WTC11 (cell line): ENCODE measurements around the gene FRK. TPM values are rescaled to one million over a fixed set of nuclear protein-coding genes. Genes with fewer than 3 reads are reported as not detected.

Experiments
- ATAC-seq: fragments of 200-7000 bp; cut with Tn5 transposase; 2 replicates; pipeline ENCODE4 v1.10.0; 2021; ENCODE audit warnings: mild to moderate bottlenecking, moderate library complexity
- Bru-seq: library from RNA; stranded (reverse); fragments of 400-500 nt; gene quantifications from one replicate; lab custom pipeline; 2021; lab: Mats Ljungman, UMichigan
- CTCF ChIA-PET: fragments of 300-600 bp; sonication (Branson Sonifier 250); formaldehyde crosslinking; loops from one replicate; lab custom pipeline; 2021; ENCODE audit warnings: antibody characterized with exemption; lab: Charles Lee
- POLR2A ChIA-PET: fragments of 350-600 bp; sonication (Branson Sonifier 250); formaldehyde crosslinking; loops from one replicate; lab custom pipeline; 2021; ENCODE audit warnings: antibody characterized with exemption; lab: Charles Lee
- DNase-seq: peaks from one replicate; pipeline ENCODE4 v3.0.0; 2021; ENCODE audit warnings: low spot score
- H3K27ac Mint-ChIP-seq: 2 replicates; pipeline ENCODE4 v1.8.0; 2021; ENCODE audit warnings: mixed read lengths
- H3K27me3 Mint-ChIP-seq: 2 replicates; pipeline ENCODE4 v1.8.0; 2021; ENCODE audit warnings: low read depth, mild to moderate bottlenecking, moderate library complexity, mixed read lengths
- H3K36me3 Mint-ChIP-seq: 2 replicates; pipeline ENCODE4 v1.8.0; 2021; ENCODE audit warnings: mixed read lengths
- H3K4me1 Mint-ChIP-seq: 2 replicates; pipeline ENCODE4 v1.8.0; 2022; ENCODE audit warnings: mixed read lengths
- H3K4me3 Mint-ChIP-seq: 2 replicates; pipeline ENCODE4 v1.8.0; 2021; ENCODE audit warnings: mild to moderate bottlenecking, moderate library complexity, mixed read lengths
- H3K9me3 Mint-ChIP-seq: 2 replicates; pipeline ENCODE4 v1.8.0; 2021; ENCODE audit warnings: mixed read lengths
- CREB1 ChIP-seq: sonication (generic); formaldehyde crosslinking; IDR thresholded peaks from 2 replicates; pipeline ENCODE4 v1.8.0; 2023; ENCODE audit warnings: mild to moderate bottlenecking, missing genetic modification reagents
- CREM ChIP-seq: sonication (generic); formaldehyde crosslinking; IDR thresholded peaks from 2 replicates; pipeline ENCODE4 v1.8.1; 2022; ENCODE audit warnings: mild to moderate bottlenecking, missing genetic modification reagents, moderate library complexity
- ETV6 ChIP-seq: sonication (generic); formaldehyde crosslinking; IDR thresholded peaks from 2 replicates; pipeline ENCODE4 v1.8.1; 2022; ENCODE audit warnings: mild to moderate bottlenecking, missing genetic modification reagents
- GABPB1 ChIP-seq: sonication (generic); formaldehyde crosslinking; IDR thresholded peaks from 2 replicates; pipeline ENCODE4 v1.8.1; 2023; ENCODE audit warnings: mild to moderate bottlenecking, missing genetic modification reagents
- GRHL2 ChIP-seq: fragments of 250-450 bp; sonication (Bioruptor Pico); IDR thresholded peaks from 2 replicates; pipeline ENCODE4 v1.8.0; 2022; ENCODE audit warnings: mild to moderate bottlenecking, moderate library complexity; ENCODE audit not compliant: insufficient replicate concordance, severe bottlenecking
- HMGA2 ChIP-seq: fragments of 250-450 bp; sonication (Bioruptor Pico); IDR thresholded peaks from 2 replicates; pipeline ENCODE4 v1.4.0; 2021; ENCODE audit warnings: mild to moderate bottlenecking, moderate library complexity
- IRF2 ChIP-seq: sonication (generic); formaldehyde crosslinking; IDR thresholded peaks from 2 replicates; pipeline ENCODE4 v1.8.0; 2022; ENCODE audit warnings: low read depth, missing genetic modification reagents, borderline replicate concordance
- MYBL2 ChIP-seq: sonication (generic); formaldehyde crosslinking; IDR thresholded peaks from 2 replicates; pipeline ENCODE4 v1.8.1; 2023; ENCODE audit warnings: mild to moderate bottlenecking, moderate library complexity, missing genetic modification reagents
- NFE2L1 ChIP-seq: sonication (generic); formaldehyde crosslinking; IDR thresholded peaks from 2 replicates; pipeline ENCODE4 v1.8.1; 2023; ENCODE audit warnings: missing genetic modification reagents
- OVOL2 ChIP-seq: fragments of 250-450 bp; sonication (Bioruptor Pico); IDR thresholded peaks from 2 replicates; pipeline ENCODE4 v1.9.0; 2021; ENCODE audit warnings: mild to moderate bottlenecking, borderline replicate concordance
- SOX15 ChIP-seq: fragments of 250-450 bp; sonication (Bioruptor Pico); IDR thresholded peaks from 2 replicates; pipeline ENCODE4 v1.9.0; 2021; ENCODE audit warnings: mild to moderate bottlenecking
- TEAD1 ChIP-seq: sonication (generic); formaldehyde crosslinking; IDR thresholded peaks from 2 replicates; pipeline ENCODE4 v1.8.0; 2022; ENCODE audit warnings: mild to moderate bottlenecking, missing genetic modification reagents
- TP53 ChIP-seq: sonication (generic); formaldehyde crosslinking; IDR thresholded peaks from 2 replicates; pipeline ENCODE4 v1.8.1; 2023; ENCODE audit warnings: mild to moderate bottlenecking, missing genetic modification reagents
- ZNF219 ChIP-seq: sonication (generic); formaldehyde crosslinking; IDR thresholded peaks from 2 replicates; pipeline ENCODE4 v1.8.0; 2023; ENCODE audit warnings: missing genetic modification reagents, mild to moderate bottlenecking, borderline replicate concordance
- ZNF423 ChIP-seq: fragments of 250-450 bp; sonication (Bioruptor Pico); IDR thresholded peaks from 2 replicates; pipeline ENCODE4 v2.1.2; 2022; ENCODE audit warnings: mild to moderate bottlenecking, moderate library complexity
- long read RNA-seq, 3 experiments: library from RNA in 1 of 3; library from capped mRNA in 1 of 3; library from polyadenylated mRNA in 1 of 3; unstranded in 2 of 3; stranded (forward) in 1 of 3; transcript quantifications; one replicate each; pipeline ENCODE4 v2.0.0, GENCODE V29; 2021
- total RNA-seq: library from RNA; stranded (reverse); gene quantifications from 3 replicates; pipeline ENCODE4 v1.2.3, GENCODE V29; 2021
- TF ChIP-seq, protein P1 (sequence below): sonication (generic); formaldehyde crosslinking; IDR thresholded peaks from 2 replicates; pipeline ENCODE4 v1.8.1; 2022; ENCODE audit warnings: mild to moderate bottlenecking, moderate library complexity, missing genetic modification reagents
- TF ChIP-seq, protein P2 (sequence below): fragments of 250-450 bp; sonication (Bioruptor Pico); IDR thresholded peaks from 2 replicates; pipeline ENCODE4 v2.1.2; 2022; ENCODE audit warnings: mild to moderate bottlenecking, moderate library complexity
- TF ChIP-seq, protein P3 (sequence below): sonication (generic); formaldehyde crosslinking; IDR thresholded peaks from 2 replicates; pipeline ENCODE4 v1.8.1; 2022; ENCODE audit warnings: missing genetic modification reagents, borderline replicate concordance

The FRK gene, protein sequence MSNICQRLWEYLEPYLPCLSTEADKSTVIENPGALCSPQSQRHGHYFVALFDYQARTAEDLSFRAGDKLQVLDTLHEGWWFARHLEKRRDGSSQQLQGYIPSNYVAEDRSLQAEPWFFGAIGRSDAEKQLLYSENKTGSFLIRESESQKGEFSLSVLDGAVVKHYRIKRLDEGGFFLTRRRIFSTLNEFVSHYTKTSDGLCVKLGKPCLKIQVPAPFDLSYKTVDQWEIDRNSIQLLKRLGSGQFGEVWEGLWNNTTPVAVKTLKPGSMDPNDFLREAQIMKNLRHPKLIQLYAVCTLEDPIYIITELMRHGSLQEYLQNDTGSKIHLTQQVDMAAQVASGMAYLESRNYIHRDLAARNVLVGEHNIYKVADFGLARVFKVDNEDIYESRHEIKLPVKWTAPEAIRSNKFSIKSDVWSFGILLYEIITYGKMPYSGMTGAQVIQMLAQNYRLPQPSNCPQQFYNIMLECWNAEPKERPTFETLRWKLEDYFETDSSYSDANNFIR
- total RNA-seq (0.13 to 0.18 TPM (median 0.16 TPM) in 3 replicates), Bru-seq, nascent RNA (percentile 26 among the genes with signal in this experiment)
- long read RNA-seq, experiment 1, partial matches to known transcripts, result 0 of 2 reads
- long read RNA-seq, experiment 1, other reads (novel, unspliced or antisense), result 2 of 2 reads
- long read RNA-seq, experiment 2, result 0 reads
- long read RNA-seq, experiment 3, result 0 reads

DNA sequence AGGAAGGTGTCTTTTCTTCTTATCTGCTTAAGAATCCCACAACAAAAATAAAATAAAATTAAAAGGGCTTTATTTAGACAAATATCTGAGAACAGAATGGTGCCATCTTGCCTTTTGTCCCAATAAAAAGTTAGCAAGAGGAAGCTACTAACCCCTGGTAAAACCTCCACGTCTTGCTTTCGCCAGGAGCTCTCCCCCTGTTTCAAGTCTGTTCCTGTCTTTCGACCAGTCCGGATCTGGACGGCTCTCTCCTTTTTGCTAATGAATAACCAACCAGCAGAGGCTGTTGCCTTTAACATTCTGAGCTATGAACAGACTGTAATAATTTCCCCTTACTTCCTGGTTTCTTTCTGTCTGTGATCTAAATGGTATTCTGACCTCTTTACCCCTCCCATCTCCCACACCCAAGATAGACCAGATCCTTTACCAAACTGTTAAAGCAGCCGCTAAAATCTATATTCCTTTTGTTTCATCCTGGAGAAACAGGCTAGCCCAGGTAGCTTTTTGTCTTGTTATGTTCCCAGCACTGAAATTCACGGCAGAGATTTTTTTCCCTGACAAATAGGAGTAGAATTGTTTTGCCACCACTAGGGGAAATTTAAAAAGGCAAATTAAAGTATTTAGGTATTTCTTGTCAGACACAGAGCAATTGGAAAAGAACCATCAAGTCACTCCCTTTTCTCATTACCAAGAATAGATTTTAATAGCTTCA, at the start of gene FRK:
Gene FRK (minus strand): TSS at position 320 of the 712 bp plus-strand sequence. CDS start 580 bp downstream, outside the sequence.
- no peak within 1 kb of the TSS for H3K4me3 Mint-ChIP-seq
- POLR2A ChIA-PET, result interaction anchor here (1.2 kb wide), 1 partner anchor 192 kb away, joined by 4 read pairs; no protein-coding TSS in a partner anchor
- no peak for ATAC-seq
- TF ChIP-seq GABPB1 (CRISPR knock-in tag), result no peak
- TF ChIP-seq, protein P1, sequence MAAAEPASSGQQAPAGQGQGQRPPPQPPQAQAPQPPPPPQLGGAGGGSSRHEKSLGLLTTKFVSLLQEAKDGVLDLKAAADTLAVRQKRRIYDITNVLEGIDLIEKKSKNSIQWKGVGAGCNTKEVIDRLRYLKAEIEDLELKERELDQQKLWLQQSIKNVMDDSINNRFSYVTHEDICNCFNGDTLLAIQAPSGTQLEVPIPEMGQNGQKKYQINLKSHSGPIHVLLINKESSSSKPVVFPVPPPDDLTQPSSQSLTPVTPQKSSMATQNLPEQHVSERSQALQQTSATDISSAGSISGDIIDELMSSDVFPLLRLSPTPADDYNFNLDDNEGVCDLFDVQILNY, result no peak
- no peak for TF ChIP-seq NFE2L1 (CRISPR knock-in tag)
- TF ChIP-seq ETV6 (CRISPR knock-in tag), result no peak
- TF ChIP-seq ZNF423 (CRISPR knock-in tag), result no peak
- no peak for TF ChIP-seq IRF2 (CRISPR knock-in tag)
- no peak for TF ChIP-seq ZNF219 (CRISPR knock-in tag)
- H3K4me1 Mint-ChIP-seq, result peaks cover 19% of the 10 kb centered on the region
- H3K27me3 Mint-ChIP-seq, result no peaks in the 10 kb centered on the region; the same call in 1 of the 2 replicates
- no peak for DNase-seq
- H3K27ac Mint-ChIP-seq, result no peak within 1 kb of the TSS
- no peaks in the 10 kb centered on the region for H3K36me3 Mint-ChIP-seq
- H3K9me3 Mint-ChIP-seq, result no peaks in the 10 kb centered on the region
- CTCF ChIA-PET, result interaction anchor here (0.6 to 1.2 kb wide), 6 partner anchors 9 to 157 kb away, joined by 3 to 6 read pairs (median 4); no protein-coding TSS in a partner anchor

DNA sequence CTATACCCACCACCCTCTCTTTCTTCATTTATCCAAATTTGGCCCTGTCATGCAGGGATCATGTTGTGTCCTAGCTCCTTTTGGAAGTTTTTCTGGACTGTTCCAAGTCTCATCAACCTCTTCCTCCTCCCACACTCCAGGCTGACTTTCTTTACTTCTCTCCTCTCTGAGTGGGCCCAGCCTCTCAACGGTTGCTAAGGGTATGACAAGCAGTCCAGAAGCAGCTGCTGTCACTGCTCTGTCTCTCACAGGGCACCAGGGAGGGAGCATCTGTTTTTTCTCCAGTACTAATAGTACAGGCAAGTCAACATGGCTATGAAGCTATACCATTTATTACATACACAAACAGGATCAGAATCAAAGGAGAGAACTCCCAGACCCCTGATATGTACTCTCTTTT, 48.1 kb upstream of the FRK start:
- H3K4me1 Mint-ChIP-seq, result peaks cover 53% of the 10 kb centered on the region
- no peak overlapping the region for H3K4me3 Mint-ChIP-seq

DNA sequence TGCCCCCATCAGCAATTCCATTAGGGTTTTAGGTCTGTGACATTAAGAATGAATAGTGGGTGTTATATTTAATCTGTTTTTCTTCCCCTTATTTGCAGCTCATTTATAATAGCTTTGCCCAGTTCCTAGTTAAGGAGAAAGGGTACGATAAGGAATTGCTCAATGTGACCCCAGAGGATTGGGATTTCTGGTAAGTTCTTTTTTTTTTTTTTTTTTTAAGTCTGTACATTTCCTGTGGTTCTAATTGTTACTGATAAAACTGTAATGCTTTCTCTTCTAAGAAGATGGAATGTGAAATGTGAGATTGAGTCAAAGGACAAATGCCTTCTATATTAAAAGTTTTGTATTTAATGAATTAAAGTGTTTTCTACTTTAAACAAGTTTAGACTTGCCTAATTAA, 45.5 kb upstream of the FRK start:
- Mint-ChIP-seq H3K27ac (peak overlapping the region; percentile 95), H3K36me3 (peaks cover 28% of the 10 kb centered on the region), H3K4me1 (peaks cover 77% of the 10 kb centered on the region), H3K9me3 (no peaks in the 10 kb centered on the region), H3K27me3 (no peaks in the 10 kb centered on the region), H3K4me3 (peak overlapping the region; percentile 22)
- DNase-seq (no peak), ATAC-seq (no peak)
- ChIA-PET POLR2A (no interaction called here), CTCF (interaction anchor here (1.0 to 2.1 kb wide), 2 partner anchors 9 to 11 kb away, joined by 4 to 7 read pairs; no protein-coding TSS in a partner anchor)
- TF ChIP-seq MYBL2, result no peak
- TF ChIP-seq SOX15 (CRISPR knock-in tag), result no peak
- TF ChIP-seq OVOL2 (CRISPR knock-in tag), result no peak
- TF ChIP-seq, protein P2, sequence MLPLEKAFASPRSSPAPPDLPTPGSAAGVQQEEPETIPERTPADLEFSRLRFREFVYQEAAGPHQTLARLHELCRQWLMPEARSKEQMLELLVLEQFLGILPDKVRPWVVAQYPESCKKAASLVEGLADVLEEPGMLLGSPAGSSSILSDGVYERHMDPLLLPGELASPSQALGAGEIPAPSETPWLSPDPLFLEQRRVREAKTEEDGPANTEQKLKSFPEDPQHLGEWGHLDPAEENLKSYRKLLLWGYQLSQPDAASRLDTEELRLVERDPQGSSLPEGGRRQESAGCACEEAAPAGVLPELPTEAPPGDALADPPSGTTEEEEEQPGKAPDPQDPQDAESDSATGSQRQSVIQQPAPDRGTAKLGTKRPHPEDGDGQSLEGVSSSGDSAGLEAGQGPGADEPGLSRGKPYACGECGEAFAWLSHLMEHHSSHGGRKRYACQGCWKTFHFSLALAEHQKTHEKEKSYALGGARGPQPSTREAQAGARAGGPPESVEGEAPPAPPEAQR (CRISPR knock-in tag), result no peak
- no peak for TF ChIP-seq TEAD1
- TF ChIP-seq TP53 (CRISPR knock-in tag), result no peak
- TF ChIP-seq GRHL2 (CRISPR knock-in tag), result no peak

More for the DNA sequence above, 48.1 kb upstream of the FRK start:
- ATAC-seq (no peak; the same call in 1 of the 2 replicates), DNase-seq (no peak)
- CTCF ChIA-PET, result interaction anchor here (1.3 kb wide), 1 partner anchor 98 kb away, joined by 3 read pairs; no protein-coding TSS in a partner anchor
- Mint-ChIP-seq H3K36me3 (peaks cover 36% of the 10 kb centered on the region), H3K27me3 (no peaks in the 10 kb centered on the region), H3K9me3 (no peaks in the 10 kb centered on the region), H3K27ac (peak overlapping the region; percentile 88)
- no peak for TF ChIP-seq CREM (CRISPR knock-in tag)
- TF ChIP-seq TEAD1, result no peak
- no peak for TF ChIP-seq CREB1
- TF ChIP-seq, protein P3, sequence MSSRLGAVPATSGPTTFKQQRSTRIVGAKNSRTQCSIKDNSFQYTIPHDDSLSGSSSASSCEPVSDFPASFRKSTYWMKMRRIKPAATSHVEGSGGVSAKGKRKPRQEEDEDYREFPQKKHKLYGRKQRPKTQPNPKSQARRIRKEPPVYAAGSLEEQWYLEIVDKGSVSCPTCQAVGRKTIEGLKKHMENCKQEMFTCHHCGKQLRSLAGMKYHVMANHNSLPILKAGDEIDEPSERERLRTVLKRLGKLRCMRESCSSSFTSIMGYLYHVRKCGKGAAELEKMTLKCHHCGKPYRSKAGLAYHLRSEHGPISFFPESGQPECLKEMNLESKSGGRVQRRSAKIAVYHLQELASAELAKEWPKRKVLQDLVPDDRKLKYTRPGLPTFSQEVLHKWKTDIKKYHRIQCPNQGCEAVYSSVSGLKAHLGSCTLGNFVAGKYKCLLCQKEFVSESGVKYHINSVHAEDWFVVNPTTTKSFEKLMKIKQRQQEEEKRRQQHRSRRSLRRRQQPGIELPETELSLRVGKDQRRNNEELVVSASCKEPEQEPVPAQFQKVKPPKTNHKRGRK, result no peak
- TF ChIP-seq HMGA2, result no peak
- POLR2A ChIA-PET, result no interaction called here
